Panc1 (cell line): ENCODE data around the gene CCT5.

Experiments used
- POLR2AphosphoS5 ChIP-seq: IDR thresholded peaks from 2 replicates; pipeline ENCODE4 v1.6.1; 2012; ENCODE audit warnings: mild to moderate bottlenecking, low read depth, low read length, moderate library complexity
- TF ChIP-seq, protein P1 (sequence below), 2 experiments: IDR thresholded peaks; 2 replicates each; pipeline ENCODE4 v1.6.1; 2011 to 2012; ENCODE audit warnings: low read depth in 2 of 2, control low read depth in 1 of 2, low read length in 1 of 2, mild to moderate bottlenecking in 1 of 2, moderate library complexity in 1 of 2; ENCODE audit not compliant: insufficient read depth in 1 of 2
- TF ChIP-seq, protein P2 (sequence below): fragments of 450-650 bp; IDR thresholded peaks from 2 replicates; pipeline ENCODE4 v1.5.1; 2017; ENCODE audit warnings: mild to moderate bottlenecking

DNA sequence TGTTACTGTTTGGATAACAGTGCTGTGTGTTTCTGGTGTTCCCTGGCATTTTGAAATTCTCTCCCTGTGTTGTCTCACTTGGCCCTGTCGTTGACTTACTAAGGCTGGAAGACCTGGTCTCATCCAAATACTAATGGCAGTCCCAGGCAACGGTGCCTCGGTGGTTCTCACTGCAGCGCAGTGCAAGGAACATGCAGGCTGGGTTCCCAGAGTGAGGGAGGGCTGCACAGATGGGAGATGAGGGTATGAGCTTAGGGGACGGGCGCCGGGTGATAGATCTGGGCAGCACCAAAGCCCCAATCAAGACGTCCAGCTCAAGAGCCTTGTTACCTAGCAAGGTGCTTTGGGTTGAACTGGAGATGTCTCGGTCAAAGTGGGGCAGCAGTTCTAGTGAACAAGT lies 11.0 kb downstream of the CCT5 start:
- TF ChIP-seq, protein P1, sequence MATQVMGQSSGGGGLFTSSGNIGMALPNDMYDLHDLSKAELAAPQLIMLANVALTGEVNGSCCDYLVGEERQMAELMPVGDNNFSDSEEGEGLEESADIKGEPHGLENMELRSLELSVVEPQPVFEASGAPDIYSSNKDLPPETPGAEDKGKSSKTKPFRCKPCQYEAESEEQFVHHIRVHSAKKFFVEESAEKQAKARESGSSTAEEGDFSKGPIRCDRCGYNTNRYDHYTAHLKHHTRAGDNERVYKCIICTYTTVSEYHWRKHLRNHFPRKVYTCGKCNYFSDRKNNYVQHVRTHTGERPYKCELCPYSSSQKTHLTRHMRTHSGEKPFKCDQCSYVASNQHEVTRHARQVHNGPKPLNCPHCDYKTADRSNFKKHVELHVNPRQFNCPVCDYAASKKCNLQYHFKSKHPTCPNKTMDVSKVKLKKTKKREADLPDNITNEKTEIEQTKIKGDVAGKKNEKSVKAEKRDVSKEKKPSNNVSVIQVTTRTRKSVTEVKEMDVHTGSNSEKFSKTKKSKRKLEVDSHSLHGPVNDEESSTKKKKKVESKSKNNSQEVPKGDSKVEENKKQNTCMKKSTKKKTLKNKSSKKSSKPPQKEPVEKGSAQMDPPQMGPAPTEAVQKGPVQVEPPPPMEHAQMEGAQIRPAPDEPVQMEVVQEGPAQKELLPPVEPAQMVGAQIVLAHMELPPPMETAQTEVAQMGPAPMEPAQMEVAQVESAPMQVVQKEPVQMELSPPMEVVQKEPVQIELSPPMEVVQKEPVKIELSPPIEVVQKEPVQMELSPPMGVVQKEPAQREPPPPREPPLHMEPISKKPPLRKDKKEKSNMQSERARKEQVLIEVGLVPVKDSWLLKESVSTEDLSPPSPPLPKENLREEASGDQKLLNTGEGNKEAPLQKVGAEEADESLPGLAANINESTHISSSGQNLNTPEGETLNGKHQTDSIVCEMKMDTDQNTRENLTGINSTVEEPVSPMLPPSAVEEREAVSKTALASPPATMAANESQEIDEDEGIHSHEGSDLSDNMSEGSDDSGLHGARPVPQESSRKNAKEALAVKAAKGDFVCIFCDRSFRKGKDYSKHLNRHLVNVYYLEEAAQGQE (IDR thresholded peaks at IDR 0.05; ENCODE audit: insufficient read depth in 1 of 2, low read depth in 2 of 2, low read length in 1 of 2) = no peak
- TF ChIP-seq, protein P2, sequence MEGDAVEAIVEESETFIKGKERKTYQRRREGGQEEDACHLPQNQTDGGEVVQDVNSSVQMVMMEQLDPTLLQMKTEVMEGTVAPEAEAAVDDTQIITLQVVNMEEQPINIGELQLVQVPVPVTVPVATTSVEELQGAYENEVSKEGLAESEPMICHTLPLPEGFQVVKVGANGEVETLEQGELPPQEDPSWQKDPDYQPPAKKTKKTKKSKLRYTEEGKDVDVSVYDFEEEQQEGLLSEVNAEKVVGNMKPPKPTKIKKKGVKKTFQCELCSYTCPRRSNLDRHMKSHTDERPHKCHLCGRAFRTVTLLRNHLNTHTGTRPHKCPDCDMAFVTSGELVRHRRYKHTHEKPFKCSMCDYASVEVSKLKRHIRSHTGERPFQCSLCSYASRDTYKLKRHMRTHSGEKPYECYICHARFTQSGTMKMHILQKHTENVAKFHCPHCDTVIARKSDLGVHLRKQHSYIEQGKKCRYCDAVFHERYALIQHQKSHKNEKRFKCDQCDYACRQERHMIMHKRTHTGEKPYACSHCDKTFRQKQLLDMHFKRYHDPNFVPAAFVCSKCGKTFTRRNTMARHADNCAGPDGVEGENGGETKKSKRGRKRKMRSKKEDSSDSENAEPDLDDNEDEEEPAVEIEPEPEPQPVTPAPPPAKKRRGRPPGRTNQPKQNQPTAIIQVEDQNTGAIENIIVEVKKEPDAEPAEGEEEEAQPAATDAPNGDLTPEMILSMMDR = no peak
- no peak for TF ChIP-seq POLR2AphosphoS5
